ENCODE data around the gene PBX3.
"Not testable (repeated sequence)": the region's sequence is repeated elsewhere in the genome, so short reads cannot be mapped to it uniquely, and the experiment has no call there.

Gene PBX3

GRCh38 chr9:125749287-125749935, 2.2 kb downstream of the PBX3 start:
- DNase-seq (ENCODE audit: low read depth) = no peak

- DNase-seq (ENCODE audit: low read depth) = peak; percentile 67
Observed at GRCh38 chr9:125749951-125750626, 2.9 kb downstream of the PBX3 start.

GRCh38 chr9:125750627-125751011, 3.4 kb downstream of the PBX3 start:
- DNase-seq (ENCODE audit: low read depth) = peak; percentile 18

GRCh38 chr9:125752070-125752628, 5.0 kb downstream of the PBX3 start:
- no peak for DNase-seq (ENCODE audit: low read depth)

GRCh38 chr9:125754096-125754495, 6.9 kb downstream of the PBX3 start:
- DNase-seq (ENCODE audit: low read depth) = no peak

GRCh38 chr9:125755340-125755739, 8.2 kb downstream of the PBX3 start:
- no peak for DNase-seq (ENCODE audit: low read depth)

- DNase-seq (ENCODE audit: low read depth) = no peak
Observed at GRCh38 chr9:125756518-125756917, 9.3 kb downstream of the PBX3 start.

- DNase-seq (ENCODE audit: low read depth) = no peak
Observed at GRCh38 chr9:125757834-125758233, 10.7 kb downstream of the PBX3 start.

- no peak for DNase-seq (ENCODE audit: low read depth)
Observed at GRCh38 chr9:125758986-125759763, 12.0 kb downstream of the PBX3 start.

- no peak for DNase-seq (ENCODE audit: low read depth)
Observed at GRCh38 chr9:125759764-125760129, 12.6 kb downstream of the PBX3 start.

- no peak for DNase-seq (ENCODE audit: low read depth)
Observed at GRCh38 chr9:125760537-125760936, 13.4 kb downstream of the PBX3 start.

GRCh38 chr9:125761676-125762450, 14.7 kb downstream of the PBX3 start:
- DNase-seq (ENCODE audit: low read depth) = no peak

- peak; percentile 82 for DNase-seq (ENCODE audit: low read depth)
Observed at GRCh38 chr9:125763394-125763801, 16.2 kb downstream of the PBX3 start.

GRCh38 chr9:125764198-125764597, 17.0 kb downstream of the PBX3 start:
- DNase-seq (ENCODE audit: low read depth) = no peak

- DNase-seq (ENCODE audit: low read depth) = no peak
Observed at GRCh38 chr9:125766468-125767221, 19.5 kb downstream of the PBX3 start.

GRCh38 chr9:125767349-125767748, 20.2 kb downstream of the PBX3 start:
- DNase-seq (ENCODE audit: low read depth) = no peak

- no peak for DNase-seq (ENCODE audit: low read depth)
Observed at GRCh38 chr9:125768803-125769202, 21.6 kb downstream of the PBX3 start.

GRCh38 chr9:125771037-125771436, 23.9 kb downstream of the PBX3 start:
- no peak for DNase-seq (ENCODE audit: low read depth)

- DNase-seq (ENCODE audit: low read depth) = no peak
Observed at GRCh38 chr9:125772740-125773139, 25.6 kb downstream of the PBX3 start.

- no peak for DNase-seq (ENCODE audit: low read depth)
Observed at GRCh38 chr9:125774106-125774505, 26.9 kb downstream of the PBX3 start.

GRCh38 chr9:125776789-125777188, 29.6 kb downstream of the PBX3 start:
- DNase-seq (ENCODE audit: low read depth) = not testable (repeated sequence)
